DMS153 treated with DMSO at 0.1 percent for 48 hours (cell line): ENCODE results near the gene MVP.

Experiments
- DNase-seq: peaks from one replicate; lab custom pipeline; 2025; ENCODE audit not compliant: unreplicated experiment; lab: John Stamatoyannopoulos, UW

The MVP gene

DNA sequence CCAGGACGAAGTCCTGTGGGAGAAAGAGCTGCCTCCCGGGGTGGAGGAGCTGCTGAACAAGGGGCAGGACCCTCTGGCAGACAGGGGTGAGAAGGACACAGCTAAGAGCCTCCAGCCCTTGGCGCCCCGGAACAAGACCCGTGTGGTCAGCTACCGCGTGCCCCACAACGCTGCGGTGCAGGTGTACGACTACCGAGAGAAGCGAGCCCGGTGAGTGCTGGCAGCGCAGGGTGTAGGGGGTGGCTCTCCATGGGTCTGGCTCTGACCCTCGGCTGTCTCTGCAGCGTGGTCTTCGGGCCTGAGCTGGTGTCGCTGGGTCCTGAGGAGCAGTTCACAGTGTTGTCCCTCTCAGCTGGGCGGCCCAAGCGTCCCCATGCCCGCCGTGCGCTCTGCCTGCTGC is 21.4 kb downstream of the MVP start:
- no peak for DNase-seq

DNA sequence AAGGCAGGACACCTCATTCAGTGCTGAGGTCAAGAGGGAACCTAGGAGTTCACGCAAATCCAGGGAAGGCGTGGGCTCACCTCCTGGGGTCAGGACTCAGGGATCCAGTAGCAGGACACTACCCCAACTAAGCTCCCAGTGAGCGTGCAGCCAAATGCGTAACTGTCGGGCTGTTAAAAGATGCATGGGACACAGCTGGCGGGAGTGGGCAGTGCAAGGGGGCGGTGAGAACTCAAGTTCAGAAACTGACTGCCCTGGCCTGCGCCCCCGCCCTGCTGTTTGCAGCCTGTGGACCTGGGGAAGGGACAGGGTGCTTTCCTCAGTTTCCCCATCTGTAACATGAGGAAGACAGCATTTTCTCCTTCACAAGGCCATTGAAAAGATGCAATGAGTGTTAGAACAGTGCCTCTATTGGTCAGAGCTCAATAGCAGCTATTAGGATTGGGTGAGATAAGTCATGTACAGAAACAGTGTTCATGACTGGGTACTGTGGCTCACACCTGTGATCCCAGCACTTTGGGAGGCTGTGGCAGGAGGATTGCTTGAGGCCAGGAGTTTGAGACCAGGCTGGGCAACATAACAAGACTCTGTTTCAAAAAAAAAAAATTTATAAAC is 22.6 kb downstream of the MVP start:
- no peak for DNase-seq

DNA sequence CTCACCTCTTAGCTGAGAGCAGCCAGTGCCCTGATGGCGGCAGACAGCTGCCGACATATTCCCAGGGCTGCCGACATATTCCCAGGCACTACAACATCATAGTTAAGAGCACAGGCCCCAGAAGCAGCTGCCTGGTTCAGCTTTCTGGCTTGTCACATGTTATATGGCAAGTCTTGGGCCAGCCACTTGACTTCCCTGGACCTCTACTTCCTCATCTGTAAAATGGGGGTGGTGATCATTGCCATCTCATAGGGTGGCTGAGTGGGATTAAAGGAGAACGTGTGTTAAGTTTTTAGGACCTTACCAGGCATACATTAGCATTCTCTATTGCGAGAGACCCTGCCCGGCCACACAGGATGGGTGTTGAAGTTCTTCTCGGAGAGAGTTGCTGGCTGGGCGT is 23.7 kb downstream of the MVP start:
- DNase-seq, result no peak

DNA sequence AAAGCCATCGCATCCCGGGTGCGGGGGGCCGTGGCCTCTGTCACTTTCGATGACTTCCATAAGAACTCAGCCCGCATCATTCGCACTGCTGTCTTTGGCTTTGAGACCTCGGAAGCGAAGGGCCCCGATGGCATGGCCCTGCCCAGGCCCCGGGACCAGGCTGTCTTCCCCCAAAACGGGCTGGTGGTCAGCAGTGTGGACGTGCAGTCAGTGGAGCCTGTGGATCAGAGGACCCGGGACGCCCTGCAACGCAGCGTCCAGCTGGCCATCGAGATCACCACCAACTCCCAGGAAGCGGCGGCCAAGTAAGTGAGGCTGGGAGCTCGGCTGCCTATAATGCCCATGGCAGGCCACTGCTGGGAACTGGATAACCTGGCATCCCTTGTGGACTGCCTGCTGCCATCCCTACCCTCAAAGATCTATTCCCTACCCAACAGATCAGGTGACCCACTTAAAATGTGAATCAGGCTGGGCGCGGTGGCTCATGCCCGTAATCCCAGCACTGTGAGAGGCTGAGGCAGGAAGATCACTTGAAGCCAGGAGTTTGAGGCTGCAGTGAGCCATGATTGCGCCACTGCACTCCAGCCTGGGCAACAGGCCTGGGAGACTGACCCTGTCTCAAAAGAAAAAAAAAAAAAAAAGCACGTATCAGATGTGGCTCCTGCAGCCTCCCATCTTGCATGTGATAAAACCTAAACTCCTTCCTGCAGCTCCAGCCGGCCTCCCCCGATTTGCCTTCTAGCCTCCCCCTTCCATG is 24.5 kb downstream of the MVP start:
- no peak for DNase-seq

DNA sequence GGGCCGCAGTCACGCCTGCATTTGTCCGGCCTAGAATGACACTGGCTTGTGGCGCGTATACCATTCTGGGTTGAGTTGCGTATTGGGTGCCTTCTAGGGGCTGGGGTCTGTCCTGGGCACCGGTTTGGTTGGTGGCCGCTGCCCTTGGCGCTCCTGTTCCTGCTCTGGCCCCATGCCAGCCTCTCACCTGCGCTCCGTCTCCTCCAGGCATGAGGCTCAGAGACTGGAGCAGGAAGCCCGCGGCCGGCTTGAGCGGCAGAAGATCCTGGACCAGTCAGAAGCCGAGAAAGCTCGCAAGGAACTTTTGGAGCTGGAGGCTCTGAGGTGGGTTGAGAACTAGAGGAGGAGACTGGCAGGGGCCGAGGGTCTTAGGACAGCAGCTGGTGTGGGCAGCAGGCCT is 25.4 kb downstream of the MVP start:
- DNase-seq, result no peak

DNA sequence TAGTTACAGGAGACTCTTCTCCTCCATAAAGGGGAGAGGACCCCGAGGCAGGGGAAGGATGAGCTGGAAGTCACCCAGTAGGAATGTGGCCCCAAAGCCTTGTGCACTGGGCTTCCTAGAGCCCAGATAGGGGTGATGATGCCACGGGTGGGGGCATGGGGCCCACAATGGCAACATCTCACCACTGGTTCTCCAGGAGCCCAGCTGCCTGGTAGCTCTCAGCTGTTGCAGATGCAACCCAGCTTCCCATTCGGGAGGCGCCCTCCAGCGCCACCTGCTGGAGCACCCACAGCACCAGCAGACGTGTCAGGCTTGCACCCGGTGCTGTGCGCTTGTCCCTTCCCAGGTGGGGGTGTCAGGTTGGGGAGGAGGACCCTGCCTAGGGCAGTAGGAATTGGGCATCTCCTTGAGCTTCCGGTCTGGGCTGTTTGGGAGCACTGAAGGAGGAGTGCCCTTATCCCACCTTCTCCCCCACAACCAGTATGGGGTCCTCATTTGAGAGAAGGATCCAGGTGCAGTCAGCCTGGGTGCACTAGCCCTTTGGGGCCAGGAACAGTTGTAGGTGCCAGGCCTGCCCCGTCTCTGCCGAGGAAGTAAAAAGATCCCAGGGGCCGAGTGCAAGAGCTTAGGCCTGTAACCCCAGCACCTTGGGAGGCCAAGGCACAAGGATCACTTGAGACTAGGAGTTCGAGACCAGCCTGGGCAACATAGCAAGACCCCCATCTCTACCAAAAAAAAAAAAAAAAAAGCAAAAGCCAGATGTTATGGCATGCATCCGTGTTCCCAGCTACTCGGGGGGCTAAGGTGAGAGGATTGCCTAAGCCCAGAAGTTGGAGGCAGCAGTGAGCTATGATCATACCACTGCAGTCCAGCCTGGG is 28.4 kb downstream of the MVP start:
- DNase-seq, result peak; percentile 43

DNA sequence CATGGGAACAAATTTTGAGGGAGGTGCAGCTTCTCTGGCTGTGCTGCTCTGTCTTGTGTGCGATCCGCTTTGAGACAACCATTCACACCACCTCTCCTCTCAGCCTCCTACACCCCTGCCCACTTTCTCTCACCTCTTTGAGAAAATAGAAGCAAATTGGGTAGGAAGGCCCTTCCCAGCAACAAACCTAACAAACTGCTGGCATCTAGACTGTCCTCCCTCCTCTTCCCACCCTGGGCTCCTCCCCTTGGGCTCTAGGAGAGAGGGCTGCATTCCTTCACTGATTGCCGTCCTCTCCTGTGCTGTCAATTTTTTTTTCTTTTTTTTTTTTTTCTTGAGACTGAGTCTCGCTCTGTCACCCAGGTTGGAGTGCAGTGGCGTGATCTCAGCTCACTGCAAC is 29.2 kb downstream of the MVP start:
- no peak for DNase-seq

DNA sequence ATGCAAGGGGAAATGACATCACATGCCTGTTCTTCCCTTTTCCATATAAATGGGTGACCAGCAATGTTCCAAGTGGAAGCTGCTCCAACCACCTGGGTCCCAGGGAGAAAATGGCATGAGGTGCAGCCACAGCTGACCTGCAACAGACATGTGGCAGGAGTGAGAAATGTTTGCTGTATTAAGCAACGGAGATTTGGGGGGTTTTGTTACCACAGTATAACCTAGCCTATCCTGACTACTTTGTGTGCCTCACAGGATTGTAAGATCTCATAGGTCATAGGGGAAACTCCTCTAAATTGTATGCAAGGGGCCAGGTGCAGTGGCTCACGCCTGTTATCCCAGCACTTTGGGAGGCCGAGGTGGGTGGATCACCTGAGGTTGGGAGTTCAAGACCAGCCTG is 30.7 kb downstream of the MVP start:
- no peak for DNase-seq

DNA sequence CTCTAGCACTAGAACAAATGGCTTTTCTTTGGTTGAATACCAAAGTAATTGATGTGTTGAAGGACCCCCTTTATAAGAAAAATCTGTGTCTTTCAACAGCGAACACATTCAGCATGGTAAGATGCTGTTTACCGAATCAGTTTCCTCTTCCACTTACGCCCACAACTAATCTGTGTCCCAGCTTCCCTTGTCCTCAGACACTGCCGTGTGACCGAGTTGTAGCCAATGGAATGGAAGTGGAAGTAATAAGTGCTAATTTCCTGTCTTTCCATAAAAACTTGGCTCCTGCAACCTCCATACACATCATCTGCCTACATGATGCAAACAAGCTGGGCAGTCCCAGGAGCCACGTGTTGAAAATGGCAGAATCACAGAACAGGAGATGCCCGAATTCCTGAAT is 32.4 kb downstream of the MVP start:
- no peak for DNase-seq

DNA sequence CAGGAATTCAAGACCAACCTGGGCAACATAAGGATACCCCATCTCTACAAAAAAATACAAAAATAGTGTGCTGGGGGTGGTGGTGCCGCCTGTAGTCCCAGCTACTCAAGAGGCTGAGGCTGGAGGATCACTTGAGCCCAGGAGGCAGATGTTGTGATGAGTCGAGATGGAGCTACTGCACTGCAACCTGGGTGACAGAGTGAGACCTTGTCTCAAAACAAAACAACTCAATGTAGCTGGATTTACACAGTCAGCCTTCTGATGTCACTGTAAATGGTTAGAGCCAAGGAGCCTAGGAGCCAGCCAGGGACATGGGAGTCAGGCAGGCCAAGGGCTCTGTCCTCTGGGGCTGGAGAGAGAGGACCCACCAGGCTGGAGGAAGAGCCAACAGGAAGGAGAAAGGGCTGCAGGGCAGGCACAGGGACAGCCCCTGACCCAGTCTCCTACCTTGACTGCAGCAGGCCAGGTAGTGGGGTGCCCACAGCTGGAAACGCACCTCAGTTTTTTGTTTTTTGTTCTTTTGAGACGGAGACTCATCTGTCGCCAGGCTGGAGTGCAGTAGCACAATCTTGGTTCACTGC is 34.3 kb downstream of the MVP start:
- DNase-seq, result no peak

DNA sequence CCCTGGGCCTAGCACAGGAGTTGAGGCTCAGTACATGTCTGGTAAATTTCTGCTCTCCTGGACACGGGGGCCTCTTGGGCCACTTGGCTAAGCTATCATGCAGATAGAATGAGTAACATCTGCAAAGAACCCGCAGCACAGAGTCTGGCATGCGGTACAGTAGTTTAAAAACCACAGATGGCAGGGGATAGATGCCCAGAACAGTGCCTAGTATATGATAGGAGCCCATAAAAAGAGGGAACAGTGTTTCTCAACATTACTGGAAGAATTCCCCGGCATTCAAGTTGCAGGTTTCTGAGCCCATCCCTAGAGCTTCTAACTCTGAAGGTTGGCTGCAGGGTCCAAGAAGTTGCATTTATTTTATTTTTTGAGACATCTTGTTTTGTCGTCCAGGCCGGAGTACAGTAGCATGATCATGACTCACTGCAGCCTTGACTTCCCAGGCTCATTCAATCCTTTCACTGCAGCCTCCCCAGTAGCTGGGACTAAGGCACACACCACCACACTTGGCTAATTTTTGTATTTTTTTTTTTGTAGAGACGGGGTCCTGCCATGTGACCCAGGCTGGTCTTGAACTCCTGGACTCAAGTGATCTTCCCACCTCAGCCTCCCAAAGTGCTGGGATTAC is 37.0 kb downstream of the MVP start:
- no peak for DNase-seq

DNA sequence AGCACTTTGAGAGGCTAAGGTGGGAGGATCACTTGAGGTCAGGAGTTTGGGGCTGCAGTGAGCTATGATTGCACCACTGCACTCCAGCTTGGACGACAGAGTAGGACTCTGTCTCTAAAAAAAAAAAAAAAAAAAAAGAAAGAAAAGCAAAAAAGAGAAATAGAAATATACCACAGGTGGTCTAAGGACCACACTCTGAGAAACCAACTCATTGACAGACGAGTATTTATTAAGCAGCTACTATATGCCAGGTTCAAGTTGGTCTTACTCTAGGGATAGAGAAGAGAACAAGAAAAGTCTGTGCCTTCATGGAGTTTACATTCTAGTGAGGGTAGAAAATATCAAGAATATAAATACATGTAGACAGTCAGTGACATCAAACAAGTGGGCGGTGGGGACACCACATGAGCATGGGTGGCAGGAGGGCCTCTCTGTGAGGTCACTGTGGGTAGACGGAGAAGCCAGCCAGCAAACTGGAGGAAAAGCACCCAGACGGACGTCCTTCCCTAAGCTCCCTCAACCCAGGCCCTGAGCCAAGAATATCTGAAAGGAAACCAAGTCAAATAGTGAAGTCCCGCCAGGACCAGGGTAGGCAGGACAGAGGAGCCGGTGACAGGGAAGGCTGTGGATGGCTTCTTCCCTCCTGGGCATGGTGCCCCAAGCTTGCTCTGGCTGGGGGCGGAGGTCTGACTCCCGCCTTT is 38.0 kb downstream of the MVP start:
- no peak for DNase-seq

DNA sequence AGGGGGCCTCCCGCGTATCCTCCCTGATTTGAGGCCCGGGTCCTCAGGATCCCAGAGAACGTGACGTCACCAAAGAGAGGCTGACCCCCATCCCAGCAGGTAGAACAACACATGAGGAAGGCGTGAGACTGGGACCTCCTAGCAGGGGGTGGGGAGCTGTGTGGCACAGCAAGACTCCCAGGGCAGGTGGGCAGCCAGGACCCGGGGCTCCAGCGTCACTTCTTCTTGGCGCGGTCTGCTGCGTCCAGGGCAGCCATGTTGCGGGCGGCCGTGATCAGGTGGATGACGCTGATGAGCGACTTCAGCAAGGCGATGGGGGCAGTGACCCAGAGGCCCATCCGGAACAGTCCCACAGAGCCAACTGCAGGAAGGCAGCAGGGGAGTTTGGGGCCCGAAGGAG is 38.7 kb downstream of the MVP start:
- no peak for DNase-seq

DNA sequence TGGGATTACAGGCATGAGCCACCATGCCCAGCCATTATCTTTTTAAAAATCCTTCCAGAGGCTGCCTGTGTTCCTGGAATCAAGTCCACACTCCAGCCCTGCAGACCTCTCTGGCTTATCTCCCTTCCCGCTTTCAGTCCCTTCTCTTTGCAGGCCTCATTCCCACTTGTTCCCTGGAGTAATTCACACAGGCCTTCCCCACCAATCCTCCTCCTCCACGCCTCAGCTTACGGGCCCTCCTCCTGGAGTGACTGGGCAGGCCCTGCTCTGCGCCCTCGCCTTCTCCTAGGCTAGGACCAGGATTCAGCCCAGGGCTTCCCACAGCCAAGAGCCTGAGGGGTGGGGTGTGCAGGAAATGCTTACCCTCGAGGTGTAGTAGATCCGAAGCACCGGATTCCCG is 40.0 kb downstream of the MVP start:
- DNase-seq, result no peak

DNA sequence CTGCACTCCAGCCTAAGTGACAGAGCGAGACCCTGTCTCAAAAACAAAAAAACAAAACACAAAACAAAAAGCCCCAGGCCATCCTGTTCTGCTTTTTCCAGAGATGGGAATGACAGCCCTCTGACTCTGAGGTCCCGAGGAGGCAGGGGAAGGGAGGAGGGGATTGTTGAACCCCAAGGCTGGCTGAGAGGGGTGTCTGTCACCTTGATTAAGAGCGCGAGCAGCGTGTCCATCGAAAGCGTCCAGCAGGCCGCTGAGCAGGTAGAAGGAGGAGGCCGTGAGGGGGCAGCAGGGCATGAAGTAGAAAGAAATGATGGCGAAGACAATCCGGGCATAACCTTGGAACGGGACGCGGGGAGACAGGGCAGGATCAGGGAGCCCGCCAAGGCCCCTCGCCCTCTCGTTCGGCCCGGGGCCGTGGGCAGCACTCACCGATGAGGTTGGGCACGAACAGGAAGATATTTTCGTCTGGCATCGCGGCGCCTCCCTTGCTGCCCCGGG is 42.2 kb downstream of the MVP start:
- no peak for DNase-seq

DNA sequence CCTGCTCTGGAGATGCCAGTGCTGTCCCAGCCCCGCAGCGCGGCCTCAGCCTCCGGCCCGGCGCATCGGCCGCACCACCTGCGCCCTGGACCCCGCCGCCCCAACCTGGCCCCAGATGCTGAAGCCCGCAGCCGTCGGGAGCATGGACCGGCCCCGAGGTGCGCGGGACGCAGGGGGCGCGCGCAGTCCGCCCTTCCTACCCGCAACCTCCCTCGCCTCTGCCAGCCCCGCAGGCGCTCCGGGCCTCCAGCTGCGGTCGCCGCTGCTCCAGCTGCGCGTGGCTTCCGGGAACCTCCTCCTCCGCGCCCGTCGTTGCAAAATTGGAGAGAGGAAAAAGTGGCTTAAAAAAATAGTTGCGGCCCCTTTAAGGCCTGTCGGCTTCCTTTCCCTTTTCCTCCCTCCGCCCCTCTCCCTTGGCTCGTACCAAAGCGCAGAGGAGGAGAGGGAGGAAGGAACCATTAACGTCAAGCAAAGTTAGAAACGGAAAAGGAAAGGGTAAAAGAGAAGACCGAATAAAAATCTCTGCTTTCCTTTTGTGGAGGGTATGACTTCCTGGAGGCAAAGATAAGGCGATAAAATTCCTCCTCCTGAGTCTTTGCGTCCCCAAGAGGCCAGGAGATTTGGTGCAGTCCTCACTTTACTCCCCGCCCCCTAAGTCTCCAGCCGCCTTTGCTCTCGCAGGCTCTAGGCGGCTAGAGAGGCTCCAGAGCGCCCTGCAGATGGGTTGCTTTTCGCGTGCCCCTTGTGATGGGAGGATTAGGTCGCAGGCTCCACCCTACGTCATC is 42.8 kb downstream of the MVP start, which contains the start of gene CDIPT:
TSS of gene CDIPT (minus strand) at position 343 of the 785 bp plus-strand sequence. CDS start 369 bp downstream, outside the sequence.
- peak; percentile 93 for DNase-seq

DNA sequence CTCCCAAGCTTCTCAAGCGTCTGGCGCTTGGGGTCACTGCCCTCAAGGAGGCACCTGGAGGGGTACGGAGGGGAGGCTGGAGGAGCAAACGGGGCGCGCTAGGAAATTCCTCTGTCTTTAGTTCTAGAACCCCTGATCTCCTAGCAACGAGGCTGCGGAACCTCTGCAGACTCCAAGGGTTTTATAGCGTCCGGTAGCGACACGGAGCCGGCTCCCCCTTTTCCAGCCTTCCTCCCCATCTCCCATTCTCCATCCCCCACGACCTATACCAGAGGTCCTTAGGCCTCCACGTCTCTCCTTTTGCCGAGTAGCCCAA is 43.4 kb downstream of the MVP start:
- DNase-seq, result no peak

DNA sequence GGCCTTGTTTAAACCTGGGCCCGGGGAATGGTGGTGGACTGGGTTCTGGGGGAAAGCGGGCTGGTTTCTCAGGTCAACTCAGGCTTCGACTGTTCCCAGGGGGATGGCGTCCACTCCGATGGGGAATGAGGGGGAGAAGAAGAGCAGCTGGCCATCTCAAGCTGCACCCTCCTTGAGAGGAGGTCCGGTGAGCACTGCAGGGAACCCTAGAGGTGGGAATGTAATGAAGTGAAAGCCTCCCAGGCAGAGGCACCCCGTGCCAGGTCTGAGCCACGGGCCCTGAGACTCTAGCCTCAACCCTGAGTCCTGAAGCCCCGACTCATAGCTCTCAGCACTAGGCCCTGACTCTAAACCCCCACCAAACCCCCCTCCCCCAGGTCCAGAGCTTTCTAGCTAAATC is 43.9 kb downstream of the MVP start:
- DNase-seq, result no peak

DNA sequence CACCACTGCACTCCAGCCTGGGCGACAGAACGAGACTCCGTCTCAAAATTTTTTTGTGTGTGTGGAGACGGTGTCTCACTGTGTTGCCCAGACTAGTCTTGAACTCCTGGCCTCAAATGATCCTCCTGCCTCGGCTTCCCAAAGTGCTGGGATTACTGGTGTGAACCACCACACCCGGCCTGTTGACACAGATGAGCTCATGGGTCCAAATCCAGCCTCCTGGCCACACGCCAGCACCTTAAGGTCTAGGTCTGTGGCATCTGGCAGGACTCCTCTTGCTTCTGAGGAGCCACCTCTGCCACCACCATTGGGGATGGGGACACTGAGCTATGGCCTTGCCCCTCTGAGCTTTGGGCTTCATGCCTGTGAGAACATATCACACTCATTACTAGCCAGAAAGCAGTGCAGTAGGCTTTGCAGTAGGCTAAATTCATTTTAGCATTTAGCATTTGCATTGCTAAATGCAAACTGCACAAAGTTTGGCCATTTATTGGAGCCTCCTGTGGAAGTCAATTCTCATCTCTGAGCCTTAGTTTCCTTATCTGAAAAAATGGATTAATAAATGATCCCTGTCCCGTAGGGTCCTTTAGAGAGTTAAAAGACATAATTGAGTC is 48.2 kb downstream of the MVP start:
- DNase-seq, result no peak
